Measurements from ENCODE around the gene CRACDL. TPM values are rescaled to one million over a fixed set of nuclear protein-coding genes. Genes with fewer than 3 reads are reported as not detected.

Gene CRACDL
- total RNA-seq, 4 donors from 2014 or later = 7.2 to 19.0 (median 15.4) TPM

DNA sequence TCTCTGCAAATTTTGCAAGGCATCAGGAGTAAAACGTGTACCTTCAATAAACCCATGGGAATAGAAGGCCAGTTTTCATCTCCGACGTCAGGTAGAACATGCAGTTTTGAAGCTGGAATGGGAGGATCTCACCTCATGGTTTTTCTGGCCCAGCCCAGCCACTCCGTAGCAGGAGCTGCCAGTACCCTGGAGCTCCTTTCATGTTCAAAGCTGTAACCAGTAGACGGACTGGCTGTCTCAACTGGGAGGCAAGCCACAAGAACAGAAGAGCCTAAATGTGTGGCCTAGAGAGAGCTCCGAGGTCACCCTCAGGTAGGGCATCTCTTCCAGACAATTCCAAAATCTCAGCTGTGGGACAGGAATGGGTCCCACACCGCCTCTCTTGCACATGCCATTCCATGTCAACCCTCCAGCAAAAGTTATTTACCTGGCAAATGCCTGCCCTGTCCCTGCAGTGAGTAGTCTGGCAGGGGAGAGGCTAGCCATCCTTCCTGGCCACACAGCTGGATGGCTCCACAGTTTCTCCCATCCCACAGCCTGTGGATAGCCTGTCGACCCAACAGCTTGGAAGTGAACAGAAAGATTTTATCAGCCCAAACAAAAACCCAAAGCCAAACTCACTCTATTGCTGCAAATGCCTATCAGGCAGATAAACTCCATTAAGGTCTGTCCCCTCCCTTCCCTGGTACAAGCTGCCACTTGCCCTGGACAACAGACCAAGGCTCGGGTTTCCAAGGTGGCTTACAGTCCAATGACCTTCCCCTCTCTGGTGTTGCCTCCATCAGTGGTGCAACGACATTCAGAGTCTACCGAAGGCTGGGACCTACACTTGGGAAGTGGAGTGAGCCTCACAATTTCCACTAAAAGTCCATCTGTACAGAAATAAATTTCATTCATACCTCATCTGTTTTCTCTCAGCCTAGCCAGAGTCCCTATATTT is 27.8 kb downstream of the CRACDL start:
- TF ChIP-seq POLR2A (IDR thresholded peaks at IDR 0.05) (no peak), EP300 (IDR thresholded peaks at IDR 0.05) (no peak)
- TF ChIP-seq, protein P1, sequence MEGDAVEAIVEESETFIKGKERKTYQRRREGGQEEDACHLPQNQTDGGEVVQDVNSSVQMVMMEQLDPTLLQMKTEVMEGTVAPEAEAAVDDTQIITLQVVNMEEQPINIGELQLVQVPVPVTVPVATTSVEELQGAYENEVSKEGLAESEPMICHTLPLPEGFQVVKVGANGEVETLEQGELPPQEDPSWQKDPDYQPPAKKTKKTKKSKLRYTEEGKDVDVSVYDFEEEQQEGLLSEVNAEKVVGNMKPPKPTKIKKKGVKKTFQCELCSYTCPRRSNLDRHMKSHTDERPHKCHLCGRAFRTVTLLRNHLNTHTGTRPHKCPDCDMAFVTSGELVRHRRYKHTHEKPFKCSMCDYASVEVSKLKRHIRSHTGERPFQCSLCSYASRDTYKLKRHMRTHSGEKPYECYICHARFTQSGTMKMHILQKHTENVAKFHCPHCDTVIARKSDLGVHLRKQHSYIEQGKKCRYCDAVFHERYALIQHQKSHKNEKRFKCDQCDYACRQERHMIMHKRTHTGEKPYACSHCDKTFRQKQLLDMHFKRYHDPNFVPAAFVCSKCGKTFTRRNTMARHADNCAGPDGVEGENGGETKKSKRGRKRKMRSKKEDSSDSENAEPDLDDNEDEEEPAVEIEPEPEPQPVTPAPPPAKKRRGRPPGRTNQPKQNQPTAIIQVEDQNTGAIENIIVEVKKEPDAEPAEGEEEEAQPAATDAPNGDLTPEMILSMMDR (IDR thresholded peaks at IDR 0.05) = no peak
- Histone ChIP-seq H3K4me3 (no peak overlapping the region), H3K27me3 (no peaks in the 10 kb centered on the region), H3K36me3 (no peaks in the 10 kb centered on the region), H3K4me1 (peaks cover 0 to 23% (median 0%) of the 10 kb centered on the region in 4 donors), H3K27ac (no peak overlapping the region), H3K9me3 (no peaks in the 10 kb centered on the region)
- no peak for DNase-seq (ENCODE audit: low spot score in 2 of 2)
- 77 to 80% methylated on average over 11 of the region's 11 CpGs for WGBS, 2 donors

DNA sequence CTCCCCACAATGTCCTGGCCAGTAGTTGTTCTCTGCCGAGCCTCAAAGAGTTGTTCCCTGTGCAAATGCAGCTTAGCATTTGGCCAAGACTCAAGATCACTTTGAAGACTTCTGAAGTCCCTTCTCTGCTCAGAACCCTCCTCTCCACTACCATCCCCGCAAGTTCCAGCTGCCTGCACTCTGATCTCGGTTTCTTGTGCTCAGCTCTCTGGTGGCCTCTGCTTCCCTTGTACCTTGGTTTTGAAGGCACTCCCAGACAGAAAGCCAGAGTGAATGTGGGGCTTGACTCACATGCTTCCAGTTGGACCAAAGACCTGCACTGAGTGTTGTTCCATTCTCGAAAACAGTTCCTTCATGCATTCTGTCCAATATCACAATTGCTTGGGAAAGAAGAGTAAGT is 28.6 kb downstream of the CRACDL start:
- Histone ChIP-seq H3K4me1 (peaks cover 0 to 19% (median 0%) of the 10 kb centered on the region in 4 donors), H3K36me3 (no peaks in the 10 kb centered on the region), H3K27me3 (no peaks in the 10 kb centered on the region), H3K27ac (no peak overlapping the region), H3K4me3 (no peak overlapping the region), H3K9me3 (no peaks in the 10 kb centered on the region)
- TF ChIP-seq, protein P1 (IDR thresholded peaks at IDR 0.05) = no peak
- TF ChIP-seq EP300 (IDR thresholded peaks at IDR 0.05) = no peak
- TF ChIP-seq POLR2A (IDR thresholded peaks at IDR 0.05) = no peak
- no peak for DNase-seq (ENCODE audit: low spot score in 2 of 2)
- 86% methylated on average over 4 of the region's 4 CpGs for WGBS, 2 donors

DNA sequence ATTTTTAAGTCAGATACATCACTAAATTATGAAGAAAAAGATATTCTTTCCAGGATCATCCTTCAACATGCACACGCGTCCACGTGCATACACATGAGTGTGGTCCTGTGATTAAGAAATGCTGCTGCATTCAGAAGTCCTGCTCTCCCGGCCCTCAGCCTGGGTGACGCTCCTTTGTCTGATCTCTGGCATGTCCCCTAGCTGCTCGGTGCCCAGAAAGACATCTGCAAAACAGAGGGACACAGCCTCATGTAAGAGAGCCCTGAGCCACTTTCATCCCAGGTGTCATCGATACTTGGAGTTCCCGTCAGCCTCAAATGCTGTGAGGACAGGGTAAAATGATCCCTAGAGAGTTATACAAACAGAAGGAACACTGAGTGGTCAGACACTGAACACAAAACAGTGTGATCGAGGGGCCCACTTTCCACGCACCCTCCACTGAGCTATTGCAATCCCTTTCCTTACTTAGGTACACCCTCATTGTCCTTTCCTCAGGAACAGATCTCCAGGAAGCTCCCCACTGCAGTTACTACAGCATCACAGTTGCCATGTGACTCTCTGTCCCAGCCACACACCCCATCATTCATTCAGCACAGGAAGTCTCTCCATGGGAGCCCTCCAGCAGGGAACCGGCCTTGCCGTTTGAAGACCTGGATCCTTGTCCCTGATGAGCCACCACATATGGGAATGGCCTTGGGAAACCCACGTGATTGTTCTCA is 32.1 kb downstream of the CRACDL start:
- Histone ChIP-seq H3K4me3 (no peak overlapping the region), H3K4me1 (peaks cover 0 to 4% (median 0%) of the 10 kb centered on the region in 4 donors), H3K27ac (no peak overlapping the region), H3K27me3 (no peaks in the 10 kb centered on the region), H3K9me3 (no peaks in the 10 kb centered on the region), H3K36me3 (no peaks in the 10 kb centered on the region)
- DNase-seq (ENCODE audit: low spot score in 2 of 2) = no peak
- 77 to 79% methylated on average over 13 of the region's 13 CpGs for WGBS, 2 donors
- TF ChIP-seq, protein P1 (IDR thresholded peaks at IDR 0.05) = no peak
- no peak for TF ChIP-seq EP300 (IDR thresholded peaks at IDR 0.05)
- TF ChIP-seq POLR2A (IDR thresholded peaks at IDR 0.05) = no peak

DNA sequence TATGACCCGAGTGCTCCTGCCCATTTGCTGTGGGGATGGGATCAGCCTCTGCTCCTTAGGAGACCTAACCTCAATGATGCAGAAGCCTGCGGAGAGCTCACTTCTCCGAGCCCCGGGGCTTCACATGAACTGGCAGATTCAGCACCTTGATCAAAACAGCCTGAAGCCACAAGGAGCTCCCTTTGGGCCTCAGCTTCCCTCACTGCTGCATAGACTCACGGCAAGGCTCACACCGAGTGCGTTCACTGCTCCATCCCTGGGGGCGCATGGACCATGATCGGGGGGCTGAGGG is 33.0 kb downstream of the CRACDL start:
- 68 to 78% methylated on average over 8 to 9 of the region's 9 CpGs for WGBS, 2 donors
- H3K27me3 ChIP-seq = no peaks in the 10 kb centered on the region
- no peak for DNase-seq (ENCODE audit: low spot score in 2 of 2)
- H3K9me3 ChIP-seq = no peaks in the 10 kb centered on the region
- H3K4me3 ChIP-seq = no peak overlapping the region
- no peaks in the 10 kb centered on the region for H3K4me1 ChIP-seq
- H3K27ac ChIP-seq = no peak overlapping the region
- TF ChIP-seq, protein P1 (IDR thresholded peaks at IDR 0.05) = no peak
- TF ChIP-seq EP300 (IDR thresholded peaks at IDR 0.05) = no peak
- no peak for TF ChIP-seq POLR2A (IDR thresholded peaks at IDR 0.05)
- no peaks in the 10 kb centered on the region for H3K36me3 ChIP-seq
